Stimulated activated CD8-positive, alpha-beta memory T cell treated with anti-CD3 and anti-CD28 coated beads, Interleukin-7, amount 100 ng/mL, for 24 hours (primary cell): ENCODE results near the gene SLC6A7.

ENCODE experiments used
- DNase-seq: peaks from one replicate; pipeline ENCODE4 v3.0.0-alpha.2; 2020; ENCODE audit warnings: low read depth

The SLC6A7 gene

GRCh38 chr5:150189728-150190502 lies at the start of gene SLC6A7:
Gene SLC6A7 (plus strand): TSS chr5:150190062. CDS start chr5:150190328, 266 bp downstream.
- DNase-seq, result no peak

- no peak for DNase-seq
These were observed 49.0 kb upstream of the SLC6A7 start for GRCh38 chr5:150140830-150141229.

- DNase-seq, result no peak
These were observed 48.2 kb upstream of the SLC6A7 start for GRCh38 chr5:150141544-150142184.

- DNase-seq, result no peak
These were observed 47.5 kb upstream of the SLC6A7 start for GRCh38 chr5:150142185-150142958.

- DNase-seq, result no peak
These were observed 46.9 kb upstream of the SLC6A7 start for GRCh38 chr5:150142959-150143349.

GRCh38 chr5:150143350-150144245 lies 46.3 kb upstream of the SLC6A7 start:
- DNase-seq, result no peak

GRCh38 chr5:150144246-150144801 lies 45.5 kb upstream of the SLC6A7 start:
- no peak for DNase-seq

GRCh38 chr5:150144879-150145278 lies 45.0 kb upstream of the SLC6A7 start:
- no peak for DNase-seq

- no peak for DNase-seq
These were observed 43.6 kb upstream of the SLC6A7 start for GRCh38 chr5:150146235-150146634.

GRCh38 chr5:150146862-150147601 lies 42.8 kb upstream of the SLC6A7 start:
- DNase-seq, result no peak

- DNase-seq, result no peak
These were observed 42.2 kb upstream of the SLC6A7 start for GRCh38 chr5:150147670-150148069.

GRCh38 chr5:150148117-150148927 lies 41.5 kb upstream of the SLC6A7 start:
- DNase-seq, result no peak

GRCh38 chr5:150149618-150150017 lies 40.2 kb upstream of the SLC6A7 start:
- no peak for DNase-seq

- no peak for DNase-seq
These were observed 37.0 kb upstream of the SLC6A7 start for GRCh38 chr5:150152636-150153462.

- no peak for DNase-seq
These were observed 36.4 kb upstream of the SLC6A7 start for GRCh38 chr5:150153483-150153882.

- no peak for DNase-seq
These were observed 35.8 kb upstream of the SLC6A7 start for GRCh38 chr5:150153957-150154617.

- DNase-seq, result no peak
These were observed 35.2 kb upstream of the SLC6A7 start for GRCh38 chr5:150154618-150155128.
